ENCODE measurements around the gene RFX1.

- TF ChIP-seq POLR2A (IDR thresholded peaks at IDR 0.05; ENCODE audit: extremely low read depth, insufficient read length): no peak
- TF ChIP-seq CTCF (IDR thresholded peaks at IDR 0.05; ENCODE audit: low read depth, low read length): no peak
- TF ChIP-seq MAX (IDR thresholded peaks at IDR 0.05; ENCODE audit: low read depth, low read length): no peak
These were observed 76.2 kb downstream of the RFX1 start for GRCh38 chr19:13929956-13930355.

Measured in NB4 (cell line).